SU-DHL-6 (cell line): ENCODE measurements around the gene CHGA.

Experiments used
- CTCF ChIP-seq: fragments of 200-600 bp; sonication (generic); IDR thresholded peaks from one replicate; pipeline ENCODE4 v1.5.1; 2017; ENCODE audit warnings: antibody characterized with exemption, mild to moderate bottlenecking, low read length, moderate library complexity; ENCODE audit not compliant: insufficient read depth, poor library complexity, severe bottlenecking
- EZH2phosphoT487 ChIP-seq: fragments of 200-600 bp; sonication (generic), shearing (Covaris generic); conservative IDR thresholded peaks from 2 replicates; pipeline ENCODE4 v1.6.1; 2018; ENCODE audit warnings: mild to moderate bottlenecking, antibody characterized with exemption, low read length, moderate library complexity, mixed read lengths

GRCh38 chr14:92950773-92951172, 27.8 kb downstream of the CHGA start:
- TF ChIP-seq CTCF (no peak), EZH2phosphoT487 (no peak)
